GM21360 (cell line): ENCODE data around the gene KLHL17.
"Not testable (repeated sequence)": the region's sequence is repeated elsewhere in the genome, so short reads cannot be mapped to it uniquely, and the experiment has no call there.

Experiments
- ATAC-seq: cut with Tn5 transposase; IDR thresholded peaks from one replicate; pipeline ENCODE4 v1.9.1; 2021; ENCODE audit warnings: mild to moderate bottlenecking, moderate library complexity; ENCODE audit not compliant: unreplicated experiment

Gene KLHL17

DNA sequence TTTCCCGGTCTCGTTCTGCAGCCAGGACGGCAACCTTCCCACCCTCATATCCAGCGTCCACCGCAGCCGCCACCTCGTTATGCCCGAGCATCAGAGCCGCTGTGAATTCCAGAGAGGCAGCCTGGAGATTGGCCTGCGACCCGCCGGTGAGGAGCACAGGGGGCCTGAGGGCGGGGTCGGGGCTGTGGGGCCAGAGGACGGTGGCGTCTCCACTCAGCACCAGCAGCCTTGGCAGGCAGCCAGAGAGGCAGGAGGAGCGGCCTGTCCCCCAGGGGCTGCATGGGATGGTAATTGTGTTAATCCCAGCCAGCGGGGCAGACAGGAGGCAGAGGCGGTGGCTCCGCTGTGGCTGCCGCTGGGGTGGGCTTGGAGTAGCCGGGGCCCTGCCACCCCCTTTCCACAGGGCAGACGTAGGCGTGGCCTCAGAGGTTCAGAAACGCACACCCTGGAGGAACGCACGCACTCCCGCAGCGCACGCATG lies 24.6 kb upstream of the KLHL17 start:
- ATAC-seq, result no peak

DNA sequence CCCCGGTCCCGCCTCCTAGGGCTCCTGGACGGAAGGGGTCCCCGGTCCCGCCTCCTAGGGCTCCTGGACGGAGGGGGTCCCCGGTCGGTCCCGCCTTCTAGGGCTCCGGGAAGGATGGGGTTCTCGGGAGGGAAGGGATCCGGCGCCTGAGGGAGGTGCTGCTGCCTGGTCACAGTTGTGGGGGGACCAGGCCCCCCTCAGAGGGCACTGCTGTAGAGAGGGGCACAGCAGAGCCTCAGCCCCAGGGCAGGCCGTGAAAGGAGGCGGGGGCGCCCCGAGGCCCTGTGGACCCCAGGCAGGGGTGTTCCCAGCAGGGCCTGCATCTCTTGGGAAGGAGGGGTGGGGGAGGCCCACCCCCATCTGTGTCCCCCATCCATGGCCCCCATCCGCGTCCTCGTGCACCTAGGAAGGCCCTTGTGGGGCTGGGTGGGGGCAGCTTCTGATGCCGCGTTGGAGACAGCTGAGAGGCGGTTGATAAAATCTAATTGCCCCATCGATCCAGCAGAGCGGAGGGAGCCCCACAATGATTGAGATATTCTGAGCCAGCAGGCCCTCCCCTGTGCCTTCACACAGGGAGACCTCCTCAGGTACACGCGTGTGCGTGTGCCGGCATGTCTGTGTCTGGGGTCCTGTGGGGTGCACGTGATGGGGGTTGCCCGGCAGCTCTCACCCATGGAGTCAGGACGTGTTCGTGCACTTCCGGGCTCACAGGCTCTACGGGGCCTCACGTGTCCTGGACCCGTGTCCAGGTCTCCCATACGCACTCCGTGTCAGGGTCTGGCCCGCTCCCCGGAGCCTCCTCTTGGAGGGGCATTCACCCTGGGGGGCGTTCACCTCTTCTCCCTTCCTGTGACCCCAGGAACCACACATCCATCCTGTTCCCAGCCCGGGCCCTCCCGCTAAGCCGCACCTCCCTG lies 23.8 kb upstream of the KLHL17 start:
- ATAC-seq, result no peak

DNA sequence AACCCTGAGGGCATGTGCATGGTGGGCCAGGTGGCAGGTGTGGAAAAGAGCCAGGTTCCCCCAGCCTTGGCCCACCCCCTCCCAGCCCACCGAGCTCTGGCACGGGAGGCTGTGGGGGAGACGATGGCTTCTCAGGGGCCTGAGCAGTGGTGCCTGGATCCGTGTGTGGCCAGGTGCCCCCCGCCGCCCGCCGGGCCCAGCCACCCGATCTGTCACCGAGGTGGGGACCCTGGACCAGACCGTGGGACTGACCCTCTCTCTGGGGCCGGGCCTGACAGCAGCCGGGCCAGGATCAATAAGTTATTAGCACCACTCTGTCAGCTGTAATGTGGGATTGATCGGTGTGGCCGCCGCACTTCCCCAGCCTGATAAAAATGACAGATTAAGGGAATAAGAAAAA lies 22.9 kb upstream of the KLHL17 start:
- no peak for ATAC-seq

DNA sequence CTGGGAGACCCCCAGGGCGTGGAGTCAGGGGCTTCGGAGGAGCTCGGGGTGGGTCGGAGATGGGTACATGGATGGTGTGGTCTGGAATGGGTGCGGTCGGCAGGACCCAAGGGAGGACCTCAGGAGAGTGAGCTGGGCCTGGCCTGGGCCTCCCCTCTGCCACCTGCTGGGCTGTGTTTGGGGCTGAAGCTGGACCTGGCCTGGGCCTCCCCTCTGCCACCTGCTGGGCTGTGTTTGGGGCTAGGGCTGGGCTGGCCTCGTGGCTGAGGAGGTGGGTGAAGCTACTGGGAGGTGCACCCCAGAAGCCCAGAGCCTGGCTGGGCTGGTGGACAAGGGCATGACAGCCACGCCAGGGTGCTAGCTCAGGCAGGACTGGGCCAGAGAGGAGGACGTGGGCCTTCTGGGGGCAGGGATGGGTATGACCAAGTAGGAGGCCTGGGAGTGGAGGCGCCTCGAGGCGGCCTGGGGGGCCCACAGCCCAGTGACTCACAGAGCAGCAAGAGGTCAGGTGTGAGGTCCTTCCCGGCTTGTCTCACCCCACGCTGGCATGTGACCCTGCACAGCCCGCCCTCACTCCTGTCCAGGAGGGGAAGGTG lies 22.2 kb upstream of the KLHL17 start:
- no peak for ATAC-seq

DNA sequence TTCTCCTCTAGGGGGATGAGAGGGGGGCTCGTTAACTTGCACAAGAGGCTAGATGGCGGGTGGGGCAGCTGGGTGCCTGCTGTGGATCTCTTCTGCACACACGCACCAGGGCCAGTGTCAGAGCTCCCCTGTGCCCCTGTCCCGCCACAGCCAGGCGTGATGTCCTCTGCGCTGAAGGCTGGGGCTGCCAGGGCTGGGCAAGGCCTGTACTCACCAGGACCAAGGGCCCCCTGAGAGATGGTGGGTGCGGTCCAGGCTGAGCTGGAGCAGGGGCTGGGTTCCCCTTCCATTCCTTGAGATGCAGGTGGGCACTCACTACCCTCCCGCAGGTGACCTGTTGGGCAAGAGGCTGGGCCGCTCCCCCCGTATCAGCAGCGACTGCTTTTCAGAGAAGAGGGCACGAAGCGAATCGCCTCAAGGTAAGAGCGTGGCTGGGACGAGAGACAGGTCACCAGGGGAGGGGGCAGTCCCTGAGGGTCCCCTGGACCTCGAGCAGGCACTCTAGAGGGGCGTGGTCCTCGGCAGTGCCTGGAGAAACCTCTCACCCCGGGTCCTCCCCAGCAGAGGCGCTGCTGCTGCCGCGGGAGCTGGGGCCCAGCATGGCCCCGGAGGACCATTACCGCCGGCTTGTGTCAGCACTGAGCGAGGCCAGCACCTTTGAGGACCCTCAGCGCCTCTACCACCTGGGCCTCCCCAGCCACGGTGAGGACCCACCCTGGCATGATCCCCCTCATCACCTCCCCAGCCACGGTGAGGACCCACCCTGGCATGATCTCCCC lies 21.5 kb upstream of the KLHL17 start:
- ATAC-seq, result no peak

DNA sequence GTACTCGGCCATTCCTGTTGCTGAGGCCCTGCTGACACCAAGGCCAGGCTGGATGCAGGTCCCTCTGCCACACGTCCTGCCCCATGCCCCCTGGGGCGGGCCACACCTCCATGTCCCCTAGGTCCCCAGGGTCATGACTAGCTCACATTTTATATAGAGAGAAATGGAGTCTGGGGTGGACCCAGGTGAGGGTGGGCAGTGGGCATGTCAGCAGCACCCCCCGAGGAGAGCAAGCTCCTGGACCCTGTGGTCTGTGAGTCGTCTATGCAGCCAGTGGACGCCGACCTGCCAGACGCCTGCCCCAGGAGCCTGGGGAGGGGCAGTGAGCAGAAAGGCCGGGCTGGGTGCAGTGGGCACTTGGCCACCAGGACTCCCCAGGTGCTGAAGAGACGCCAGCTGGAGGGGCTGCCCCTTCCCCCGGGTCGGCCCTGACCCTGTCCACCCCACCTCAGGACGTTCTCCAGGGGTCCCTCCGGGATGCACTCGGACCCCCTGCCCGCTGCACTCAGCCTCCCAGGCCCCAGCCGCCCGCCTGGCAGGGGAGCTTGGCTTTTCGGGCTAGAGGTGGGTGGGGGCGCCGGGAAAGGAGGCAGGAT lies 20.8 kb upstream of the KLHL17 start:
- ATAC-seq, result no peak

DNA sequence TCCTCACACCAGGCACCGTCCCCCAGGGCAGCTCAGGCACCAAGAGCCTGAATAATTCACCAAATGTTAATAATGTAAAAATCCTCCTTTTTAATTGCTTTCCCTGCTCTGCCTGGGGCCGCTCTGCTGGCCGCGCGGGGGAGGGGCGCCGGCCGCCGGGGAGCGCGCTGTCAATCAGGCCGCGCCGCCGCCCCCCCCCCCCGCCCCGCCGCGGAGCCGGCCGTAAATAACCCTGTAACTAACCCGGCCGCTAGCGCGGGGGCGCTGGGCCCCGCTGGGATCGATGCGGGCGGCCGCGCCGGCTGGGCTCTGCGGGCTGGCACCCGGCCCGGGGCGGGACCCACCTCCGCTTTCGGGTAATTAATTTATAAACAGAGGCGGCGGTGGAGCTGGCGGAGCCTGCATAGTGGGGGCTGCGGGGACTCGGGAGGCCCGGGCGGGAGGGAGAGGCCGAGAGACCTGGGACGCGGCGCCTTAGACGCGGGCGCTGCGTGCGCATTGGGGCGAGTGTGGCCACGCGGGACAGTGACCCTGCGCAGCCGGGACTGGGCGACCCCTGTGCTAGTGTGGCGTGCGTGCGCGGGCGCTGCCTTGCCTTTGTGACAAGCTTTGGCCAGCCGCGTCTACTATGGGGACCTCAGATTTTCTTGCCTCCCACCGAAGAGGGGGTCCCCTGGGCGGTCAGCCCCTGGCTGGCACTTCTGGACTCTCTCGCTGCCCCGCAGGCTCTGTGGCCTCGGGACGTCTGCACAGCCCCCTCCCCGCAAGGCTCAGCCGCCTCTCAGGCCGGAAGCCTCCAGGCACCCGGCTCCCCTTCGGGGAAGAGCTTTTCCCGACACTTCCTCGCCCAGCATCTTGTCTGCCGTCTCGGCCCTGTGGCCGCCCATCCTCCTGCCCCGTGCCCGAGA lies 20.0 kb upstream of the KLHL17 start:
- no peak for ATAC-seq

DNA sequence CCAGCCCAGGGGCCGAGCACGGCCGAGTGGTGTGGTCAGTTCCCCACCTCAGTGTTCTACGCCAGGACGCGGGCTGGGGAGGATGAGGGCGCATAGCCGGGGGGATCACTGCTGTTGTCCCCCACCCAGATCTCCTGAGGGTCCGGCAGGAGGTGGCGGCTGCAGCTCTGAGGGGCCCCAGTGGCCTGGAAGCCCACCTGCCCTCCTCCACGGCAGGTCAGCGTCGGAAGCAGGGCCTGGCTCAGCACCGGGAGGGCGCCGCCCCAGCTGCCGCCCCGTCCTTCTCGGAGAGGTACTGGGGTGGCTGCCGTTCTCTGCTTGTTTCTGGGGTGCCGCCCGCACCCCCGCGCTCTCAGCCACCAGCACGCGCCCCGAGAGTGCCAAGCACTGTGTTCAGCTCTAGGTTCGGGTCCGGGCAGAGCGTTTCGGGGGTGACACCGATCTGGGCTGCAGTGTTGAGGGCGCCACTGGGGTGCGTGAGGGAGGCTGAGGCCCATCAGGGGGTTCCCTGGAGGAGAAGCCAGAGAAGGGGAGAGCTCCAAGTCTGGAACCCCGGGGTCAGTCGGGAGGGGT lies 19.3 kb upstream of the KLHL17 start:
- ATAC-seq, result no peak

DNA sequence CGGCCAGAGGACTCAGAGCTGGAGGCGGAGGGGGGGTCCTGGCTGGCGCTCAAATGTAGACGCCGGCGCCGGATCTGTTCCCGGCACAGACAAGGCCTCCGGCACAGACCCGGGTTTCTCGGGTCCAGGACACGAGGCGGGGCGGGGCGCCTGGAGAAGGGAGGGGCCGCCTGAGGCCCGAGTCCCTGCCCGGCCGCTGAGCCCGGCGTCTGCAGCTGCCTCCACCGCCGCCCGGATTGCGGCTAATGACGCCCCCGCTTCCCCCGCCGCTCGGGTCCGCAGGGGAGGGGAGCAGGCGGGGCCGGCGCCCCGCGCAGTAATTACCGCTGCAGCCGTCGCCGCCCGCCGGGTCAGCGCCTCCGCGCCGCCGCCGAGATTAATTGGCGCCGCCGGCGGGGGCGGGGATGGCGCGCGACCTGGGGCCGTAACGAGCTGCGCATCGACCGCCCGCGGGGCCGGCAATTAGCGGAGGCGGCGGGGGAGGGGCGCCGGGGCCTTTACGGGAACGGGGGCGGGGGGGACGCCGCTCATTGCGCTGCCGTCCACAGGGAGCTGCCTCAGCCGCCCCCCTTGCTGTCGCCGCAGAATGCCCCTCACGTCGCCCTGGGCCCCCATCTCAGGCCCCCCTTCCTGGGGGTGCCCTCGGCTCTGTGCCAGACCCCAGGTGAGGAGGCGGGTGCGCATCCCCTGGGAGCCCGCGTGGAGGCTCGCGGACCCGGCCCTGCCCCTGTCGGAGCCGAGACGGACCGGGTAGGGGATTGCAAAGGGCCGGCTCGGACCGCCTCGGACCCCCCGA lies 18.6 kb upstream of the KLHL17 start:
- no peak for ATAC-seq

DNA sequence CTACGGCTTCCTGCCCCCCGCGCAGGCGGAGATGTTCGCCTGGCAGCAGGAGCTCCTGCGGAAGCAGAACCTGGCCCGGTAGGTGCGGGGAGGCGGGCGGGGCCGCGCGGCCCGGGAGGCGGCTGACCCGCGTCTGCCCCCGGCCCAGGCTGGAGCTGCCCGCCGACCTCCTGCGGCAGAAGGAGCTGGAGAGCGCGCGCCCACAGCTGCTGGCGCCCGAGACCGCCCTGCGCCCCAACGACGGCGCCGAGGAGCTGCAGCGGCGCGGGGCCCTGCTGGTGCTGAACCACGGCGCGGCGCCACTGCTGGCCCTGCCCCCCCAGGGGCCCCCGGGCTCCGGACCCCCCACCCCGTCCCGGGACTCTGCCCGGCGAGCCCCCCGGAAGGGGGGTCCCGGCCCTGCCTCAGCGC lies 18.0 kb upstream of the KLHL17 start:
- no peak for ATAC-seq

DNA sequence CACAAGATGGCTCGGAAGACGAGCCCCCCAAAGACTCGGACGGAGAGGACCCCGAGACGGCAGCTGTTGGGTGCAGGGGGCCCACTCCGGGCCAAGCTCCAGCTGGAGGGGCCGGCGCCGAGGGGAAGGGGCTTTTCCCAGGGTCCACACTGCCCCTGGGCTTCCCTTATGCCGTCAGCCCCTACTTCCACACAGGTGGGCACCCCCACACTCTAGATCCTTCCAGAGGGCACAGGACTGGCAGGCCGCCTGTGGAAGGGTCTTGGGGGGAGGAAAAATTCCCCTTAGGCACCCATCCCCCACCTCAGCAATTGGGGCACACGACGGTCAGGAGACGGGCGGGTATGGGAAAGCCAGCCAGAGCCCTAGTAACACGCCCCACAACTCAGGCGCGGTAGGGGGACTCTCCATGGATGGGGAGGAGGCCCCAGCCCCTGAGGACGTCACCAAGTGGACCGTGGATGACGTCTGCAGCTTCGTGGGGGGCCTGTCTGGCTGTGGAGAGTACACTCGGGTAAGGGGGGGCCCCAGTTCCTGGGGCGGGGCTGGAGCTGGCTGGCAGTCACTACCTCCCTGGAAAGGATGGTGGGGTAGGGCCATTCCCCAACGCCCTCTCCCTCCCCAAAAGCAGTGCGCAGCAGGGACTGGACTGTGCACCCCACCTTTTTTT lies 17.4 kb upstream of the KLHL17 start:
- ATAC-seq, result no peak

DNA sequence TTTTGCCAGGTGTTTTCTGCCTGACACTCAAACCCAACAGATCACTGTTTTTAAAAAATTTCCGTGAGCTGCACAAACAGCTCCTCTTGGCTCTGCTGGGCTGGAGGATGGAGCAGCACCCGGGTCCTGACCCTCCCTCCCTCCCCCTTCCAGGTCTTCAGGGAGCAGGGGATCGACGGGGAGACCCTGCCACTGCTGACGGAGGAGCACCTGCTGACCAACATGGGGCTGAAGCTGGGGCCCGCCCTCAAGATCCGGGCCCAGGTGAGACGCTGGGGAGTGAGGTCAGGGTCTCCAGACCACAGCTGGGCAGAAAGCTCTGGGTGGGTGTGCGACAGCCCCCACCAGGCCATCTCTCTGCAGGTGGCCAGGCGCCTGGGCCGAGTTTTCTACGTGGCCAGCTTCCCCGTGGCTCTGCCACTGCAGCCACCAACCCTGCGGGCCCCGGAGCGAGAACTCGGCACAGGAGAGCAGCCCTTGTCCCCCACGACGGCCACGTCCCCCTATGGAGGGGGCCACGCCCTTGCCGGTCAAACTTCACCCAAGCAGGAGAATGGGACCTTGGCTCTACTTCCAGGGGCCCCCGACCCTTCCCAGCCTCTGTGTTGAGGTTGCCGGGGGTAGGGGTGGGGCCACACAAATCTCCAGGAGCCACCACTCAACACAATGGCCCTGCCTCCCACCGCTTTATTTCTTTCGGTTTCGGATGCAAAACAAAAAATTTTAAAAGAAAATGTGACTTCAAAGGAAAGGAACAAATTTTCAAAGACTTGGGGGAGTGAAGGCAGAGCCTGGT lies 16.6 kb upstream of the KLHL17 start:
- ATAC-seq, result no peak

DNA sequence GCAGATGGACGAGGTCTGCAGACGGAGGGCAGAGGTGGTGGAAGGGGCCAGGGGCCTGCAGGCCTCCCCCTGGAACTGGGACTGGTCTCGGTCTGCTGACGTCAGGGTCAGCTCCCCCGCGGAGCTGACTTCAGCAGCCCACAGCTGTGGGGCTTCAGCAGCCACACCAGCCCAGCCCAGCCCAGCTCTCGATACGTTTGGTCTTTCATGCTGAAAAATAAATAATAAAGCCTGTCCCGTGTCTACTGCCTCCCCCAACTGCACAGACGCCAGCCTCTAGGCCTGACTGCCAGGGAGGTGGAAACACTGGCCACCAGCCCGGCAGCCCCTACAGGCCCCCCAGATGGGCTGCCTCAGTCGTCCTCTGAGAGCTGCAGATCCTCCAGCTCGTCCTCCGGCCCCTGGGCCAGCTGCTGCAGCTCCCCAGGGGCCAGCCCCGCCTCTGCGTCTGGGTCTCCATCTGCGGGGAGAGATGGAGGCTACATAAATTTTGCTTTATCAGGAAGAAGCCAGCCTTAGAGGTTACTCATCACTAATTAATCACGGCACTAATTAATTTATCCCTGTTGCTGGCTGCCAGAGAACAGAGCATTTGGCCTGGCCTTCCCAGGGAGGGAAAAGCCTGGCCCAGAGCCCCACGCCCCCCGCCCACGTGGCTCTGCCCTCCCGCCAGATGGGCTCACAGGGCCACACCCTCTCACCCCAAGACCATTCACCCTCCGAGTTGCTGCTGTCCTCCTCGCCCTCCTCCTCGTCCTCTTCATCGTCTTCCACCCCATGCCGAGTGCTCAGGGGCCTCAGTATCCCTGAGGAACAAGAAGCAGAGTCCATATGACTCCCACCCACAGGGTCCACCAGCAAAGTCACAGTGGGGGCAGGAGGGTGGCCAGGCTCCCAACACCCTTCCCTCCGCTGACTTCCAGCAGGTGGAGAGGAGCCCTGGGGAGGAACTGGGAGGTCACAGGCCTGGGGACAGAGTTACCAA lies 15.8 kb upstream of the KLHL17 start:
- no peak for ATAC-seq

DNA sequence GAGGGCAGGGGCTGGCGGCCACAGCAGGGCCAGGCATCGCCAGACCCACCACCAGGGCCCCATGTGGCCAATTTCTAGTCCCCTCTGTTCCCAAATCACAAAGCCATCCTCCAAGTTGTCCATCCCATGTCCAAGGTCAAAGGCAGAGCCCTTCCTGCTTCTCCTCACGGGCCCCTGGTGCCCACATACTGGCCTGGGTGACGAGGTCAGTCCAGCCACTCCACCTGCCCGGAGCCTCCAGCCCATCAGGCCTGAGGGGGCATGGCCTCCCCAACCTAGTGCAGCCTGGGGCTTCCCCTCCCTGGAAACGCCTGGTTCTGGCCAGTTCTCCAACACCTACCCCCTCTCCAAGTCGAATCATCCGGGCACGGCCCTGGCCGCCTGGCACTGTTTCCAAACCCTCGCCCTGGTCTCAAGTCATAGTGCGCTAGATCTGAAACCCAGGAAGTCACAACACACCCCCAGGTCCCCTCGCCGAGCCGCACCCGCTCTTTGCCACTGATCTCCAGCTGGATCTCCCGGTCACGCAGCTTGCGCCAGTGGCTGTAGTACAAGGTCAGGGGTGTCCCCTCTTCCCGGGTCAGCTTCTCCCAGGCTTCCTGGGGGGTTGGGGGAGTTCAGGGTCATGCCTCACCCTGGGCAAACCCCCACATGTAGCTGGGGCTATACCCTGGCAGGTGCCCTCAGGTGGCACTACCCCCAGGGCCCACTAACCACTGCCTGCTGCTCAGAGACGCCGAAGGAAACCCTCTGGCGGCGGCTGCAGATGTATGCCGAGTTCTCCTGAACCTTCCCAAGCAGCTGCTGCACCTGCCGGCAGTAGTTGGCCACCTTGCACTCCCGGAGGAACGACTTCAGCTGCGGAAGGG lies 14.5 kb upstream of the KLHL17 start:
- no peak for ATAC-seq

DNA sequence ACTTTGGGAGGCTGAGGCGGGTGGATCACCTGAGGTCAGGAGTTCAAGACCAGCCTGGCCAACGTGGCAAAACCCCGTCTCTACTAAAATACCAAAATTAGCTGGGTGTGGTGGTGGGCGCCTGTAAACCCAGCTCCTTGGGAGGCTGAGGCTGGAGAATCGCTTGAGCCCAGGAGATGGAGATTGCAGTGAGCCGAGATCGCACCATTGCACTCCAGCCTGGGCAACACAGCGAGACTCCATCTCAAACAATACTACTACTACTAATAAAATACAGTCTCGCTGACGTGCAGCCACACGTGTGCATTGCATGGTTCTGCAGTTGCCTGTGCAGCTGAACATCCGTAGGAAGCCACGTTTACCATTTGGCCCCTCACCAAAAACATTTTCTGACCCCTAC lies 13.6 kb upstream of the KLHL17 start:
- ATAC-seq, result not testable (repeated sequence)

DNA sequence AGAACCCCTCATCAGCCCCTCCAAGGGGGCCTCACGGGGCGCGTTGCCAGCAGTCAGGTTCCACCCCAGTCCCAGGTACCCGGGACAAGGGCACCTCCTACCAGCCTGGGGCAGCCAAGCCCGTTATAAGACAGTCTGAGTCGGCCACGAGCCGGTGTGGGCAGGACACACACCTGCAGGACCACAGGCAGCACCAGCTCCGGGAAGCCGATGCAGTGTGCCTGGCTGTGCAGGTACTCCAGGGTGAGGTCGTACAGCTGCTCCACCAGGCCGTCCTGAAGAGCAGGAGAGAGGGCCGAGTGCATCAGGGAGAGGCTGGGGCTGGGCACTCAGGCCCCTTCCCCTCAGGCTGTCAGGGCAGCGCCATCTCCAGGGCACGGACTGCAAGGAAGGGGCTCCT lies 12.4 kb upstream of the KLHL17 start:
- ATAC-seq, result no peak
